Tibial nerve (tissue), 4 donors: ENCODE measurements around the gene NOS2. TPM values are rescaled to one million over a fixed set of nuclear protein-coding genes. Genes with fewer than 3 reads are reported as not detected.
"Not testable (repeated sequence)": the region's sequence is repeated elsewhere in the genome, so short reads cannot be mapped to it uniquely, and the experiment has no call there.

ENCODE experiments used
- DNase-seq, 2 donors: peaks; one replicate each; pipeline ENCODE4 v3.0.0-alpha.2; 2019; ENCODE audit warnings: low spot score in 2 of 2
- H3K27ac ChIP-seq, 4 donors: fragments of 200-600 bp; sonication (generic) in 3 of 4; one replicate each; pipeline ENCODE4 v1.5.1; 2017 to 2019; ENCODE audit warnings: mild to moderate bottlenecking in 1 of 4
- H3K27me3 ChIP-seq, 2 donors: fragments of 200-600 bp; sonication (generic) in 1 of 2; one replicate each; pipeline versions ENCODE4 v1.5.1 to v1.6.0; 2017 to 2019
- H3K36me3 ChIP-seq, 3 donors: fragments of 200-600 bp; sonication (generic); one replicate each; pipeline ENCODE4 v1.5.1; 2018 to 2019
- H3K4me1 ChIP-seq, 4 donors: fragments of 200-600 bp; sonication (generic) in 3 of 4; one replicate each; pipeline ENCODE4 v1.5.1; 2017 to 2019
- H3K4me3 ChIP-seq, 4 donors: fragments of 200-600 bp; sonication (generic) in 3 of 4; one replicate each; pipeline ENCODE4 v1.5.1; 2017 to 2019; ENCODE audit warnings: mild to moderate bottlenecking in 1 of 4, moderate library complexity in 1 of 4
- H3K9me3 ChIP-seq, 4 donors: fragments of 200-600 bp; sonication (generic) in 3 of 4; one replicate each; pipeline ENCODE4 v1.5.1; 2017 to 2019
- EP300 ChIP-seq, 2 donors: sonication (generic); formaldehyde crosslinking; IDR thresholded peaks; one replicate each; pipeline ENCODE4 v1.6.1; 2017; ENCODE audit warnings: antibody characterized with exemption in 2 of 2, mild to moderate bottlenecking in 1 of 2
- POLR2A ChIP-seq, 2 donors: fragments of 450-650 bp; IDR thresholded peaks; one replicate each; pipeline ENCODE4 v1.6.1; 2017; ENCODE audit warnings: antibody characterized with exemption in 2 of 2, mild to moderate bottlenecking in 2 of 2, moderate library complexity in 2 of 2
- WGBS, 2 donors: methylation state at CpG; one replicate each; pipeline ENCODE4 v1.1.5; 2018; 5-methylcytosine and 5-hydroxymethylcytosine counted together
- total RNA-seq, 4 donors: library from RNA; depleted of rRNA; stranded (reverse); fragments of >200 nt; gene quantifications; one replicate each; pipeline ENCODE4 v1.1.0, GENCODE V29; 2016
- TF ChIP-seq, protein P1 (sequence below), 5 experiments: fragments of 200-600 bp in 3 of 5; fragments of 450-650 bp in 2 of 5; sonication (generic) in 3 of 5; IDR thresholded peaks; one replicate each; pipeline ENCODE4 v1.5.1; 2016 to 2019; ENCODE audit warnings: antibody characterized with exemption in 5 of 5, mild to moderate bottlenecking in 3 of 5, moderate library complexity in 2 of 5

The NOS2 gene
- total RNA-seq, 4 donors from 2014 or later: 0.22 to 2.9 (median 0.72) TPM

GRCh38 chr17:27824176-27824715 lies 23.9 kb upstream of the NOS2 start:
- TF ChIP-seq POLR2A (IDR thresholded peaks at IDR 0.05): no peak
- TF ChIP-seq, protein P1, sequence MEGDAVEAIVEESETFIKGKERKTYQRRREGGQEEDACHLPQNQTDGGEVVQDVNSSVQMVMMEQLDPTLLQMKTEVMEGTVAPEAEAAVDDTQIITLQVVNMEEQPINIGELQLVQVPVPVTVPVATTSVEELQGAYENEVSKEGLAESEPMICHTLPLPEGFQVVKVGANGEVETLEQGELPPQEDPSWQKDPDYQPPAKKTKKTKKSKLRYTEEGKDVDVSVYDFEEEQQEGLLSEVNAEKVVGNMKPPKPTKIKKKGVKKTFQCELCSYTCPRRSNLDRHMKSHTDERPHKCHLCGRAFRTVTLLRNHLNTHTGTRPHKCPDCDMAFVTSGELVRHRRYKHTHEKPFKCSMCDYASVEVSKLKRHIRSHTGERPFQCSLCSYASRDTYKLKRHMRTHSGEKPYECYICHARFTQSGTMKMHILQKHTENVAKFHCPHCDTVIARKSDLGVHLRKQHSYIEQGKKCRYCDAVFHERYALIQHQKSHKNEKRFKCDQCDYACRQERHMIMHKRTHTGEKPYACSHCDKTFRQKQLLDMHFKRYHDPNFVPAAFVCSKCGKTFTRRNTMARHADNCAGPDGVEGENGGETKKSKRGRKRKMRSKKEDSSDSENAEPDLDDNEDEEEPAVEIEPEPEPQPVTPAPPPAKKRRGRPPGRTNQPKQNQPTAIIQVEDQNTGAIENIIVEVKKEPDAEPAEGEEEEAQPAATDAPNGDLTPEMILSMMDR (IDR thresholded peaks at IDR 0.05): no peak
- no peak for TF ChIP-seq EP300 (IDR thresholded peaks at IDR 0.05)
- H3K4me3 ChIP-seq: no peak overlapping the region

GRCh38 chr17:27822108-27822507 lies 21.8 kb upstream of the NOS2 start:
- 86 to 87% methylated on average over 10 of the region's 10 CpGs for WGBS, 2 donors
- peaks cover 0 to 19% (median 0%) of the 10 kb centered on the region in 4 donors for H3K4me1 ChIP-seq
- H3K27ac ChIP-seq: not testable (repeated sequence)

More at GRCh38 chr17:27824176-27824715, 23.9 kb upstream of the NOS2 start:
- WGBS, 2 donors: 63 to 71% methylated on average over 3 of the region's 3 CpGs
- Histone ChIP-seq H3K27ac (no peak overlapping the region), H3K4me1 (no peaks in the 10 kb centered on the region), H3K27me3 (no peaks in the 10 kb centered on the region), H3K36me3 (no peaks in the 10 kb centered on the region), H3K9me3 (peaks cover 0 to 8% (median 0%) of the 10 kb centered on the region in 4 donors)
- no peak for DNase-seq

GRCh38 chr17:27821318-27821717 lies 21.0 kb upstream of the NOS2 start:
- H3K27ac ChIP-seq: no peak overlapping the region
- peaks cover 0 to 8% (median 0%) of the 10 kb centered on the region in 4 donors for H3K9me3 ChIP-seq
- 92 to 93% methylated on average over 3 of the region's 3 CpGs for WGBS, 2 donors
- TF ChIP-seq POLR2A (IDR thresholded peaks at IDR 0.05) (no peak), EP300 (IDR thresholded peaks at IDR 0.05) (no peak)
- TF ChIP-seq, protein P1 (IDR thresholded peaks at IDR 0.05): no peak
- no peaks in the 10 kb centered on the region for H3K36me3 ChIP-seq
- H3K4me1 ChIP-seq: peaks cover 0 to 19% (median 0%) of the 10 kb centered on the region in 4 donors
- H3K27me3 ChIP-seq: no peaks in the 10 kb centered on the region
- DNase-seq: no peak
- H3K4me3 ChIP-seq: no peak overlapping the region

More at GRCh38 chr17:27822108-27822507, 21.8 kb upstream of the NOS2 start:
- H3K4me3 ChIP-seq, H3K27me3 ChIP-seq, H3K9me3 ChIP-seq, H3K36me3 ChIP-seq, DNase-seq: not testable (repeated sequence)

DNA sequence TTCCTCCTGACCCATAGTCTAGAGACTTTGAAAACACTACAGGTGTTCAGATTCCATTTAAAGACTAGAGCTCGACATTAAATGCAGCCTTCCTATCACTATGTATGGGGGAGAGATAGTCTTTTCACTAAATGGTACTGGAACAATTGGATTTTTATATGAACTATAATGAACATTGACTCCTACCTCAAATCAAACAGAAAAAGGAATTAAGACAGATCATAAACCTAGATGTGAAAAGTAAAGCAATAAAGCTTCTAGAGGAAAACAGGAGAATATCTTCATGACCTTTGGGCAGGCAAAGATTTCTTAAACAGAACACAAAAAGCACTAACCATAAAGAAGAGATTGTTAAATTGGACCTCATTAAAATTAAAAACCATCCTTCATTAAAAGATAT lies 18.8 kb upstream of the NOS2 start:
- Histone ChIP-seq H3K4me1 (peaks cover 0 to 19% (median 0%) of the 10 kb centered on the region in 4 donors), H3K36me3 (no peaks in the 10 kb centered on the region), H3K4me3 (no peak overlapping the region), H3K27ac (peak overlapping the region in 1 of 4 donors; percentile 1), H3K27me3 (no peaks in the 10 kb centered on the region), H3K9me3 (peaks cover 0 to 8% (median 0%) of the 10 kb centered on the region in 4 donors)
- TF ChIP-seq EP300 (IDR thresholded peaks at IDR 0.05) (no peak), POLR2A (IDR thresholded peaks at IDR 0.05) (no peak)
- TF ChIP-seq, protein P1 (IDR thresholded peaks at IDR 0.05): no peak
- 51 to 67% methylated on average over 1 of the region's 1 CpG for WGBS, 2 donors
- DNase-seq: no peak

DNA sequence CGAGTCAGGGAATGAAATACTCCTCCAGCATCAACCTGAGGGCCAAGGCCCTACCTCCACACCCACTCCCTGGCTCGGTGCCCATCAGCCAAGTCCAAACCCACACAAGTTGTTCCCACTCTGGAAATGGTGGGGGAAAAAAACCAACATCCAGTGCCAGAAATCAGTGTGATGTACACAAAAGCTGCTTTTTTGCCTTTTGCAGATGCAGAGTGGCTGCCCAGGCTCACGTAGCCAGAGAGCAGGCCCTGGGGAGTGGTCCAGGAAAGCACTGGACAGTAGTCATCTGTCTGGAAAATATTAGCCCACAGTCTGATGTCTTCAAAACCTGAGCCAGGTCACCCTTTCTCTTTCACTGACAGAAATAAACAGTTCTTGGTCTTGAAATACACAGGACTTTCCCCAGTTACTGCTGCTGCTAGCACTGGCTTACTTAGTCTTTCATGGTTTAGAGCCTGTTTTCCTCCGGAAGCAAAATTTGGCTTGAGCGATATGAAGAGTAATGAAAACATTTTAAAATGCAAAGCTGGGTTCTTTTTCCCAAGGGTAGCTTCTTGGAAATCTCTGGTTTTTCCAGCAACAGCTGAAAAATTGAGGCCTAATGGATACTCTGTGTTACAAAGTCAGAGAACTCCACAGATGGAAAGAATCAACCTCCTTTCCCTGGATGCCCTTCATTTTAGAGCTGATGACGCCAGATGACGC lies 18.2 kb upstream of the NOS2 start:
- H3K36me3 ChIP-seq: no peaks in the 10 kb centered on the region
- no peak for TF ChIP-seq POLR2A (IDR thresholded peaks at IDR 0.05)
- TF ChIP-seq, protein P1 (IDR thresholded peaks at IDR 0.05): no peak
- no peak for TF ChIP-seq EP300 (IDR thresholded peaks at IDR 0.05)
- H3K27me3 ChIP-seq: no peaks in the 10 kb centered on the region
- peaks cover 0 to 19% (median 0%) of the 10 kb centered on the region in 4 donors for H3K4me1 ChIP-seq
- WGBS, 2 donors: 40 to 41% methylated on average over 6 to 7 of the region's 7 CpGs
- H3K4me3 ChIP-seq: no peak overlapping the region
- H3K9me3 ChIP-seq: peaks cover 0 to 8% (median 0%) of the 10 kb centered on the region in 4 donors
- peak overlapping the region in 1 of 4 donors; percentile 46 for H3K27ac ChIP-seq
- no peak for DNase-seq
